ENCODE measurements around the gene APPBP2. TPM values are rescaled to one million over a fixed set of nuclear protein-coding genes. Genes with fewer than 3 reads are reported as not detected.

APPBP2 gene
- total RNA-seq, 3 donors from 2014 or later, result 31.0 to 50.1 (median 35.0) TPM

GRCh38 chr17:60403523-60403810 lies 122.6 kb downstream of the APPBP2 start:
- ATAC-seq (no peak), DNase-seq (no peak)
- H3K4me3 ChIP-seq, result no peak overlapping the region
- H3K9me3 ChIP-seq, result no peaks in the 10 kb centered on the region
- H3K4me1 ChIP-seq (ENCODE audit: low read depth), result no peaks in the 10 kb centered on the region
- intact Hi-C loops (cut with DNase I, micrococcal nuclease), result no loop called here
- TF ChIP-seq CTCF (IDR thresholded peaks at IDR 0.05), result no peak
- no peaks in the 10 kb centered on the region for H3K36me3 ChIP-seq (ENCODE audit: low read depth)

GRCh38 chr17:60401819-60402218 lies 124.2 kb downstream of the APPBP2 start:
- TF ChIP-seq CTCF (IDR thresholded peaks at IDR 0.05), result no peak
- ATAC-seq (no peak), DNase-seq (no peak)
- H3K9me3 ChIP-seq, result no peaks in the 10 kb centered on the region
- intact Hi-C loops (cut with DNase I, micrococcal nuclease), result no loop called here
- H3K4me3 ChIP-seq, result no peak overlapping the region
- no peaks in the 10 kb centered on the region for H3K4me1 ChIP-seq (ENCODE audit: low read depth)
- no peaks in the 10 kb centered on the region for H3K36me3 ChIP-seq (ENCODE audit: low read depth)

GRCh38 chr17:60398227-60398959 lies 127.6 kb downstream of the APPBP2 start:
- intact Hi-C loops (cut with DNase I, micrococcal nuclease), result no loop called here
- ATAC-seq, result peak; percentile 71

GRCh38 chr17:60396412-60396811 lies 129.6 kb downstream of the APPBP2 start:
- no peak overlapping the region for H3K4me3 ChIP-seq
- ATAC-seq (no peak), DNase-seq (no peak)
- TF ChIP-seq CTCF (IDR thresholded peaks at IDR 0.05), result no peak
- H3K36me3 ChIP-seq (ENCODE audit: low read depth), result no peaks in the 10 kb centered on the region
- intact Hi-C loops (cut with DNase I, micrococcal nuclease), result no loop called here
- H3K9me3 ChIP-seq, result no peaks in the 10 kb centered on the region
- no peaks in the 10 kb centered on the region for H3K4me1 ChIP-seq (ENCODE audit: low read depth)

More at GRCh38 chr17:60398227-60398959, 127.6 kb downstream of the APPBP2 start:
- Histone ChIP-seq H3K9me3 (no peaks in the 10 kb centered on the region), H3K4me1 (ENCODE audit: low read depth) (no peaks in the 10 kb centered on the region), H3K36me3 (ENCODE audit: low read depth) (no peaks in the 10 kb centered on the region), H3K4me3 (no peak overlapping the region)
- no peak for TF ChIP-seq CTCF (IDR thresholded peaks at IDR 0.05)
- DNase-seq, result no peak

- Histone ChIP-seq H3K4me1 (ENCODE audit: low read depth) (peaks cover 4% of the 10 kb centered on the region), H3K9me3 (no peaks in the 10 kb centered on the region), H3K36me3 (ENCODE audit: low read depth) (no peaks in the 10 kb centered on the region), H3K4me3 (no peak overlapping the region)
- TF ChIP-seq CTCF (IDR thresholded peaks at IDR 0.05), result no peak
- intact Hi-C loops (cut with DNase I, micrococcal nuclease), result no loop called here
- DNase-seq (no peak), ATAC-seq (no peak)
Observed at GRCh38 chr17:60395508-60396065, 130.5 kb downstream of the APPBP2 start.

Data from mucosa of descending colon (tissue), 3 donors.